Inferior parietal cortex (tissue), 1 donor: Measurements from ENCODE around the gene RELN.
"Not testable (repeated sequence)": the region's sequence is repeated elsewhere in the genome, so short reads cannot be mapped to it uniquely, and the experiment has no call there.

Experiments used
- DNase-seq: peaks from one replicate; pipeline ENCODE4 v3.0.0-alpha.2; 2016; ENCODE audit errors: extremely low spot score

The RELN gene

DNA sequence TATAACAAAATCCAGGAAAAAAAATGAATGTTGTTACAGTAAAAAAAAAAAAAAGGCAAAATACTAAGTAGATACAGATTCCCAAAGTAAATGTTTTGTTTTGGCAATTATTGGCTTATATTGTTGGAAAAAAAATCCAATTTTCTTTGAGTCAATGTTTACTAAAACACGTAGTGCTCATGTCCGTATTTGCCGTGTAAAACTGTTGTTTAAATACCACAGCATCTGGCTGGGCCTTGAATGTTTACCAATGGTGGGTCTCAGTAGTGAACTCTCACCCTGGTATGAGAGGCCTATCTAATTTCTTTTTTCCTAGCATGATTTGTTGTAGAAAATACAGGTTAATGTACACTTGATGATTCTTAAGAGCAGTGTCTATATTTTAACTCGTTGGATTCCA, 502.0 kb downstream of the RELN start:
- DNase-seq, result no peak

DNA sequence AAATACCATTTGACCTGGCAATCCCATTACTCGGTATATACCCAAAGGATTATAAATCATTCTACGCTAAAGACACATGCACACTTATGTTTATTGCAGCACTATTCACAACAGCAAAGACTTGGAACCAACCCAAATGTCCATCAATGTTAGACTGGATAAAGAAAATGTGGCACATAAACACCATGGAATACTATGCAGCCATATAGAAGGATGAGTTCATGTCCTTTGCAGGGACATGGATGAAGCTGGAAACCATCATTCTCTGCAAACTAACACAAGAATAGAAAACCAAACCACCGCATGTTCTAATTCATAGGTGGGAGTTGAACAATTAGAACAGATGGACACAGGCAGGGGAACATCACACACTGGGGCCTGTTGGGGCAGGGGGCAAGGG, 502.6 kb downstream of the RELN start:
- DNase-seq, result not testable (repeated sequence)

DNA sequence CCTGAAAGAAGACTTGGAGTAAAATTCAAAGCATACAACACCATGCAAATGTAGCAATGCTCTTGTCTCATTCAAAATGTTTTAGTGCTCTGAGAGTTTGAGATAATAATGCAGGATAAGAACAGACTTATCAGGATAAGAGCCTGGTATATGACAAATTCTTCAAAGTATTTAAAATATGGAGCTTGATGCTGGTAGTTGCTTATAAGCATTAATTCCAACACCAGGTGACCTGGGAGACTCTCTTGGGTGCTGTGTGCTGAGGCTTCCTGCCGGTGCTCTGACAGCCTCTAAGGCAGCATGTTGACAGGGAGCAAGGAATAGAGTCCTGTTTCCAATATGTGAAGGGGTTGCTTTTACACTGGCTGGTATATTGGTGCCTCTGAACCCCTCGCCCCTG, 508.7 kb downstream of the RELN start:
- no peak for DNase-seq

DNA sequence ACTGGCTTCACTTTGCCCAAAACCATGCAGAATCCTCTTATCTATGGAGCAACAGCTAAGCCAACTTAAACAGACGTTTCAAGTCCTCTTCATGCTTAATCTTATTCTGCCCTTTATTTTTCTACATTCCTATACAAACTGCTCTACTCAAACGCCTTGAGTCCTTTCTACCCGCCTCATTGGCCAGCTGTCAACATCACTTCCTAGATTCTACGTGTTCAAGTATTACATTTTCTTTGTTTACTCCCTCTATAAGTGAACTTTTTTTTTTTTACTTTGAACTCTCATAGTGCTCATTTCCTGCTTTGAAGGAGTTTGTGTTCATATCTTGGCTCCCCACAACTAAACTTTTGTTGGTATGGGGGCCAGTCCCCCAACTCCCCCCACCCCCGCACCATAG, 514.5 kb downstream of the RELN start:
- DNase-seq, result no peak

DNA sequence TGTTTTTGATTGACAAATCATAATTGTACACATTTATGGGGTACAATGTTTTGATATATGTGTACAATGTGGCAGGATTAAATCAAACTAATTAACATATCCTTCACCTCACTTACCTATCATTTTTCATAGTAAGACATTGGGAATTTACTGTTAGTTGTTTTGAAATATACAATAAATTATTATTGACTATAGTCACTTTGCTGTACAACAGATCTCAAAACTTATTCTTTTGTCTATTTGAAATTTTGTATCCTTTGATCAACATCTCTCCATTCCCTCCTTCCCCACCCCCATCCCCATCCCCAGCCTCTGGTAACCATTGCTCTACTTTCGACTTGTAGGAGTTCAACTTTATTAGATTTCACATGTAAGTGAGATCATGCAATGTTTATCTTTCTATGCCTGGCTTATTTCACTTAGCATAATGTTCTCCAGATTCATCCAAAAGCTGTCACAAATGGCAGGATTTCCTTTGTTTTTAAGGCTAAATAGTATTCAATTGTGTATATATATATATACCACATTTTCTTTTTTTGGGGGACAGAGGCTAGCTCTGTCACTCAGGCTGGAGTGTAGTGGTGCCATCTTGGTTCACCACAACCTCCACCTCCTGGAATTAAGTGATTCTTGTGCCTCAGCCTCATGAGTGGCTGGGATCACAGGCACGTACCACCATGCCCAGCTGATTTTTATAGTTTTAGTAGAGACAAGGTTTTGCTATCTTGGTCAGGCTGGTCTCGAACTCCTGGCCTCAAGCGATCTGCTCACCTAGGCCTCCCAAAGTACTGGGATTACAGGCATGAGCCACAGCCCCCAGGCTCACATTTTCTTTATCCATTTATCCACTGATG, 520.1 kb downstream of the RELN start:
- no peak for DNase-seq

DNA sequence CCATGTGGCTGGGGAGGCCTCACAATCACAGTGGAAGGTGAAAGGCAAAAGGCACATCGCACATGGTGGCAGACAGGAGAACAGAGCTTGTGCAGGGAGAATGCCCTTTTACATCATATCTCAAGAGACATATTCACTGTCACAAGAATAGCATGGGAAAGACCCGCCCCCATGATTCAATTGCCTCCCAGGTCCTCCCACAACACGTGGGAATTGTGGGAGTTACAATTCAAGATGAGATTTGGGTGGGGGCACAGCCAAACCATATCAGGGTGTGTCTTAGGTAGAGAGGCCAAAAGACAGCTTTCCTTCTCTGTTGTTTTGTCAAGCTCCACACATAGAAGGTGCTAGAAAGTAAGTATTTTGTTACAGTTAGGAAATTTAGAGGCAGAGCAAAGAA, 522.6 kb downstream of the RELN start:
- no peak for DNase-seq

DNA sequence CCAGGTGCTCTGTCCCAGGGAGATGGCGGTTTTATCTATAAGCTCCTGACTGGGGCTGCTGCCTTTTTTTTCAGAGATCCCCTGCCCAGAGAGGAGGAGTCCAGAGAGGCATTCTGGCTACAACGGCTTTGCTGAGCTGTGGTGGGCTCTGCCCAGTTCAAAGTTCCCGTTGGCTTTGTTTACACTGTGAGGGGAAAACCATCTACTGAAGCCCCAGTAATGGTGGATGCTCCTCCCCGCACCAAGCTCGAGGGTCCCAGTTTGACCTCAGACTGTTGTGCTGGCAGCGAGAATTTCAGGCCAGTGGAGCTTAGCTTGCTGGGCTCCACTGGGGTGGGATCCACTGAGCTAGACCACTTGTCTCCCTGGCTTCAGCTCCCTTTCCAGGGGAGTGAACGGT, 527.1 kb downstream of the RELN start:
- no peak for DNase-seq

DNA sequence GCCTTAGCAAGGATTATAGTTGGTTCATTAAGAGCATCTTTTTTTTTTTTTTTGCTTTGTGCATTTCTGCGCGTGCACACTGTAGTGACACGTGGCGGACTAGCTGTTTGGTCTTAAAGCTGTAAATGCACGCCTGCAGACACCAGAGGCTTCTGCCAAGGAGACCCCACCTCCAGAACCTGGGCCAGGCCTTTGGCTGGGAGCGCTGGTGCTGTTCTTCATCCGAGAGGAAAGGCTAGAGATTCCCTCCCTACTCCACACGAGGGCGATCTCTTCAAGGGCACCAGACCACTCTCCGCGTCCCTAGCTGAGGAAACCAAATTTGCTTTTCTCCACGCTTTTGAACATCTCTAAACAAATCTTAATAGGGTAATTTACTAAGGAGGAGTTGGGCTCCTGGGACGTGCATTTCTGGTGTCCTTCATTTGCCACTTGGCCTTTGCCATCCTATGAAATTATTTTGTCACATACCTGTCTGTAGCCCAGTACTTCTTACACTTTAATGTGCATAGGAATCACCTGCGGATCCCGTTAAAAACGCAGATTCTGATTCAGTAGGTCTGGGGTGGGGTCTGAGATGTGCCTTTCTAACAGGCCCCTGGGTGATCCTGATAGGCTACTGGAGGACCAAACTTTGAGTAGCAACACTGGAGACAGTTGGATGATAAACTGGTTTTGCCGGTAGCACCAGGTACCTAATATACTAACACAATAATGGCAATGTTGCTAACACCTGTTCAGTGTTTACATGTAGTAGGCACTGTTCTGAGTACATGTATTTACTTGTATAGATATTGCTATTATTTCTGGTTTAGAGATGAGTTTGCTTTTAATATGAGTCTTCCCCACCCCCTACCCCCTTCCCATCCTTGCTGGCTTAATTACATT, 542.1 kb downstream of the RELN start:
- peak; percentile 65 for DNase-seq

DNA sequence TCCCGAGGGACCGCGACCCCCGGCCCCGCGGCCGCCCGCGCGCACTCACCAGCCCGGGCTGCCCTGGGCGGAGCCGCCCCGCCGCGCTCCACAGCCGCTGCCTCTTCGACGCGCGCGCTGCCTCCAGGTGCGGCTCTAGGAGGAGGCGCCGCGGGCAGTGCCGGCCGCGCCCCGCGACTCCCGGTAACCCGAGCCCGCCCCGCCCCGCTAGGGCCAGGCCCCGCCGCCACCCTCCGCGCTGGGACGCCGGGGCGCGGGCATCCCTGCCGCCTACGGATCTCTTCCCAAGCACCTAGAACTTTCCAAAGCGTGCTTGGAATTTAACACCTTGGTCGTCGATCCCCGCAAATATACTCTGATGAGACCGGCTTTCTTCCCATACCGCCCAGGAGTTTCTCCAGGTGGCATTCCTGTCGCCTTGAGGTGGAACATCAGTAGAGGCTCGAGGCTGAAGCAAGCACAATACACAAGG, 543.4 kb downstream of the RELN start, which contains the start of gene SLC26A5:
SLC26A5 (minus strand) TSS at position 159 of the 472 bp plus-strand sequence. CDS start 24,693 bp downstream, outside the sequence.
- DNase-seq, result no peak

DNA sequence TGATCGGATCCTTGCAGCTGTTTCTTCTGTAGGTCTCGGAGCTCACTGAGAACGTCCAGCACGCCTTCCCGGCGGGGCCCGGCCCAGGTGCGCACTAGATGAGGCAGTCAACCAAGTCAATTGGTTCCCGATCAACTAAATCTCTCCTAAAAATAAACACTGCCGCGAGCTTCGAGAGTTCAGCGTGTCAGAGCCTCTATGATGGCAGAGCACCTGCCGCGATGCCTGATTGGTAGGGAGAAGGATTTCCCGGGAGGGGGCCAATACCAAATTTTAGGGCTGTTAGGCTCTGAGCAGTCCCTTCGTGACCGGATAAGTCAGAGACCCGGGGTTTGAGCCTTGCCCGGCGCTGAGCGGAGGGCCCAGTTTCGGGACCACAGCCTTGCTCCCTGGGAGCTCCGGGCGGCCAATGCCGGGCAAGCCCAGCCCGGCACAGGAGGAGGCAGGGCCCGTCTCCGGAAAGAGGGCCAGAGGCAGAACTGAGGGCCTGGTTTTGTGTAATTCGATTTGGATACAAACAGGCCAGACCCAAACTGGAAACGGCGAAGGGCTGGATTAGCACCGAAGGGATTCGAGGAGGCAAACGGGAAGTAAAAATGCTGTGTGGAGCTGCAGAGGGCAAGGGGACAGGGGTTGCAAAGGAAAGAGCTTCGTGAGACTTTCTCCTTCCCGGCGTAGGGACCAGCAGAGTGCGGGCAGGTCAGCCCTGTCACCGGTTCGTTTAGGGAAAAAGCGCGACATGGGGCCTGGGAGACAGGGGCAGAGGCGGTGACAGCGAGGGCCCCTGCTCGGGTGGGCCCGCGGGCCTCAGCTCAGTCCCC, 544.0 kb downstream of the RELN start:
- no peak for DNase-seq

DNA sequence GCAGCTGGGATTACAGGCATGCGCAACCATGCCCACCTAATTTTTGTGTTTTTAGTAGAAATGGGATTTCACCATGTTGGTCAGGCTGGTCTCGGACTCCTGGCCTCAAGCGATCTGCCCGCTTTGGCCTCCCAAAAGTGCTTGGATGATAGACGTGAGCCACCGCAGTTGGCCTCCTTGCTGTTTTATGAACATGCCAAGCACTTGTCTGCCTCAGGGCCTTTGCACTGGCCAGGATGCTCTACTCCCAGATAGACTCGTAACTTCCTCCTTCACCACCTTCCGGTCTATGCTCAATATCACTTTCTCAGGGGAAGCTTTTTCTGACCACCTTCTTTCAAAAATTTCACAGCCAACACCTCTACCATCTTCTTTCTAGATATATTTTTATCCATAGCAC, 549.8 kb downstream of the RELN start:
- no peak for DNase-seq

DNA sequence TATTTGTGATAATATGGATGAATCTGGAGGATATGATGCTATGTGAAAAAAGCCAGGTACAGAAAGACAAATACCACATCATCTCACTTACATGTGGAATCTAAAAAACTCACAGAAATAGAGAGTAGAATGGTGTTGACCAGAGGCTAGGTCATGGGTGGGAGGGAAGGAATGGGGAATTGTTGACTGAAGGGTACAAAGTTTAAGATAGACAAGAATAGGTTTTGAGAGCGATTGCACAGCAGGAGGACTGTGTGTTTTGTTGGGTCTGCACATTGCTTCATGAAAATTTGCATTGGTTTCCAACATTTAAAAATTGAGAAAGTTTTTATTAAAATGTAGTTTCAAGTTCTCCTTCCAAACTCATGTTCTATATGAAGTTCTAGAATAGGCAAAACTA, 551.8 kb downstream of the RELN start:
- no peak for DNase-seq

DNA sequence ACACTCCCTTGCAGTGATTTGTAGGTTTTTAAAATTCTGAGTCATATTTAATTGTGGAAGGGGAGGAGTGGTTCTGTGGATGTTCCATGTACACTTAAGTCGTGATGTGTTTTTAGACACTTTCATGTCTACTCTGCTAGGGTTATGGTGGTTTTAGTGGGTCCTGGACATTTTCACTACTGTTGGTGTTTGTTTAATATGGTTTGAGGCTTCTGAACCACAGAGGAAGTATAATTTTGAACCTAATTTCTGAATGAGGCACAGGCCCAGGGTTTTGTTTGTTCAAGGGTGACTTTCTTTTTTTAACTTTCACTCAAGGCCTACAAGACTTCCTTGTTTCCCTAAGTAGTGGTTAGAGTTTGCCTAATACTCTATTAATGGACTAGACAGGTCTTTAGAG, 556.7 kb downstream of the RELN start:
- no peak for DNase-seq

DNA sequence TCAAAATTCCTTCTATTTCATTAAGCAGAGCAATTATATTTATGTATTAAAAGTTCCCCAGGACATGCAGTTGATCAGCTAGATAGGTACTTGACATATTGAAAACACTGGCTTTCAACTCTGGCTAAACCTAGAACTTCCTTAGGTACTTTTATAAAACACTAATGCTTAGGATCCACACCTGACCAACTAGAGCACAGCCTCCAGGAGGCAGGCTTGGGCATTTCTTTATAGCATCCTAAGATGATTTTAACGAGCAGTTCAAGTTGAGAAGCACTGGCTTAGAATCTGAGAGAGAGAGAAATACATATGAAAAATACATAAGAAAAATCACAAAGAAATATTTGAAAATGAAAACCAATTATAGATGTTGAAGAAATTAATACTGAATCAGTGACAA, 564.3 kb downstream of the RELN start:
- no peak for DNase-seq

DNA sequence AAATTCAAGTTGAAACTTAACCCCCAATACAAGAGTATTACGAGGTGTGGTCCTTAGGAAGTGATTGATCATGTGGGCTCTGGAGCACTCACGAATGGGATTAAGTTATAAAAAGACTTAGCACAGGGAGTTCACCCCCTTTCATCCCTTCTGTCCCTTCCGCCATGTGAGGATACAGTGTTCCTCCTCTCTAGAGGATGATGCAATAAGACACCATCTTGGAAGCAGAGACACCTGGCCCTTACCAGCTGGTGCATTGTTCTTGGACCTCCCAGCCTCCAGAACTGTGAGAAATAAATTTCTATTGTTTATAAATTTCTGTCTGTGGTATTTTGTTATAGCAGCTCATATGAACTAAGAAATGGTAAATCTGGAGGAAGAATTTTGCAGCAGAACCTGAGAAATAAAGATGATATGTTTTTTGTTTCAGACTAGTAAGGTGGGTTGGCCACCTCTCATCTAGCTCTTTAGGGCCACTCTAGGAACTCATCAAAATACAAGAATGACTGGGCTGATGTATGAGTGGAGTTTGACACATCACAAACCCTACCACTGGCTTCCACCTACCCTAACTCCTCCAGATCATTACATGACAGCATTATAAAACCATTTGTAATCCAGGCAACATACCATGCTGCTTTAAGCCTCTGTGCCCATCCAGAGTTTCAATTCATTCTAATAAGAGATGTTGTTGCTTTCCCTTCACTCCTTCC, 565.8 kb downstream of the RELN start:
- no peak for DNase-seq
